CD4-positive, alpha-beta T cell (primary cell): Measurements from ENCODE around the gene SPDYE3. TPM values are rescaled to one million over a fixed set of nuclear protein-coding genes. Genes with fewer than 3 reads are reported as not detected.
"Not testable (repeated sequence)": the region's sequence is repeated elsewhere in the genome, so short reads cannot be mapped to it uniquely, and the experiment has no call there.

Experiments used
- ATAC-seq: fragments of 200-7000 bp; cut with Tn5 transposase; one replicate; pipeline ENCODE4 v1.10.0; 2022; ENCODE audit warnings: mild to moderate bottlenecking; ENCODE audit not compliant: poor library complexity
- CTCF ChIA-PET: fragments of 350-600 bp; sonication (Branson Sonifier 250); formaldehyde crosslinking; loops from one replicate; lab custom pipeline; 2021; ENCODE audit warnings: antibody characterized with exemption, inconsistent platforms; lab: Charles Lee
- POLR2A ChIA-PET: fragments of 350-600 bp; sonication (Branson Sonifier 250); formaldehyde crosslinking; loops from one replicate; lab custom pipeline; 2021; ENCODE audit warnings: antibody characterized with exemption, inconsistent platforms; lab: Charles Lee
- DNase-seq, 14 experiments: peaks; one replicate each; pipeline ENCODE4 v3.0.0-alpha.2; 2013 to 2020; ENCODE audit warnings: mixed read lengths in 2 of 14
- H3K27ac ChIP-seq, 2 donors: one replicate each; pipeline versions ENCODE4 v1.5.1 to v1.7.0; 2013; ENCODE audit warnings: low read length in 2 of 2, low read depth in 1 of 2, mild to moderate bottlenecking in 1 of 2
- H3K27me3 ChIP-seq, 2 experiments: 1 replicate in 1 of 2; 2 replicates in 1 of 2; pipeline versions ENCODE4 v1.6.1 to v1.7.0; 2013; ENCODE audit warnings: low read length in 2 of 2, control low read depth in 1 of 2, mild to moderate bottlenecking in 1 of 2, moderate library complexity in 1 of 2; ENCODE audit not compliant: insufficient read depth in 2 of 2, control insufficient read depth in 1 of 2
- H3K36me3 ChIP-seq: one replicate; pipeline ENCODE4 v1.6.1; 2013; ENCODE audit warnings: low read length, control low read depth; ENCODE audit not compliant: insufficient read depth
- H3K4me1 ChIP-seq: one replicate; pipeline ENCODE4 v1.6.1; 2013; ENCODE audit warnings: low read length, control low read depth; ENCODE audit not compliant: insufficient read depth
- H3K4me3 ChIP-seq: one replicate; pipeline ENCODE4 v1.5.1; 2013; ENCODE audit warnings: mild to moderate bottlenecking, low read length, moderate library complexity
- H3K9me3 ChIP-seq, 2 experiments: 1 replicate in 1 of 2; 2 replicates in 1 of 2; pipeline versions ENCODE4 v1.6.1 to v1.7.0; 2013; ENCODE audit warnings: low read length in 2 of 2, mild to moderate bottlenecking in 2 of 2, control low read depth in 1 of 2, moderate library complexity in 1 of 2; ENCODE audit not compliant: control insufficient read depth in 1 of 2, insufficient read depth in 1 of 2
- H3K27ac Mint-ChIP-seq: one replicate; pipeline ENCODE4 v1.8.0; 2020; ENCODE audit warnings: mixed read lengths
- H3K27me3 Mint-ChIP-seq: one replicate; pipeline ENCODE4 v1.8.0; 2021; ENCODE audit warnings: mixed read lengths
- H3K36me3 Mint-ChIP-seq: one replicate; pipeline ENCODE4 v1.8.0; 2021; ENCODE audit warnings: low read depth, mixed read lengths
- H3K4me1 Mint-ChIP-seq: one replicate; pipeline ENCODE4 v1.8.0; 2021; ENCODE audit warnings: low read depth, mixed read lengths
- H3K4me3 Mint-ChIP-seq: one replicate; pipeline ENCODE4 v1.8.0; 2020; ENCODE audit warnings: mild to moderate bottlenecking, mixed read lengths
- H3K9me3 Mint-ChIP-seq: one replicate; pipeline ENCODE4 v1.8.0; 2020; ENCODE audit warnings: mixed read lengths
- intact Hi-C, 2 experiments: fragments of 100-400 bp; cut with DNase I in 1 of 2; cut with micrococcal nuclease in 1 of 2; formaldehyde crosslinking; loops; one replicate each; pipeline versions ENCODE4 v1.15.1 to v1.9.0; 2023 to 2025; cut with DNase I, micrococcal nuclease
- total RNA-seq, 174 experiments: library from RNA in 2 of 174; stranded (reverse) in 2 of 174; gene quantifications; one replicate each; pipeline ENCODE4 v1.2.3 and lab custom pipeline; 2021 to 2026
- TF ChIP-seq, protein P1 (sequence below): fragments of 200-600 bp; IDR thresholded peaks from one replicate; pipeline ENCODE4 v1.8.0; 2022; ENCODE audit warnings: antibody characterized with exemption, mild to moderate bottlenecking

The SPDYE3 gene
- total RNA-seq, 2 experiments from 2014 or later, result not detected

DNA sequence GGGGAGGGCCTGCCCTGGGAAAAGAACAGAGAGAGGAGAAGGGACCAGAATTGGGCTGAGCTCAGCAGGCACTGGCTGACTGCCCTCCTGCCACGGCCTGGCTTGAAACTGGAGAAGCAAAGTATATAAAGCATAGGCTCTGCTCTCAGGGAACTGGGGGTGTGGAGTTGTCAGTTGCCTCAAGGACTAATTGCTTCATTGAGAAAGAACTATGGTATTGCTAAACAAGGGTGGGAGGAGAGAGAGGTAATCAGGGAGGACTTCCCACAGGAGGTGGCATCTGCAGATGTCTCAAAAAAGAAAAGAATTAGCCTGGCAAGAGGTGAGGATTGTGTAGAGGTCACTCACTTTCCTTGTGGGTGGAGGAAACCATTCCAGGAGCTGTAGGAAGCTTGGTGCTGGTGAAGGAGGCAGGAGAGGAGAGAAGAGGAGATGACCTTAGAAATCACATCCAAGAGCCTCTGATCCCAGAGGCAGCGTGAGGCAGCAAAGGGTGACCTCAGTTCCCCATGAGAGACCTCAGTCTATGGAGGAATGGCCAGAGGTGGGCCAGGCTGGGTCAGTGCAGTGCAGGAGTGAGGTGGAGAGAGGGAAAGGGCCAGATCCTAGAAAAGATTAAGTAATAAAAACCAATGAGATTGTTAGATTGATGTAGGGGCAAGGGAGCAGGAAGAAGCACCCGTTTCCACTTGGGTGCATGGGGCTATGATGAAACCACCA is 52.8 kb downstream of the SPDYE3 start:
- CTCF ChIA-PET, result no interaction called here
- Histone ChIP-seq H3K4me1 (peaks cover under 1% of the 10 kb centered on the region), H3K27me3 (no peaks in the 10 kb centered on the region), H3K4me3 (no peak overlapping the region), H3K9me3 (no peaks in the 10 kb centered on the region), H3K36me3 (peaks cover 66% of the 10 kb centered on the region), H3K27ac (no peak overlapping the region)
- Mint-ChIP-seq H3K36me3 (peaks cover 79% of the 10 kb centered on the region), H3K4me3 (no peak overlapping the region), H3K27me3 (no peaks in the 10 kb centered on the region), H3K27ac (peak overlapping the region; percentile 58), H3K4me1 (no peaks in the 10 kb centered on the region), H3K9me3 (no peaks in the 10 kb centered on the region)
- ATAC-seq (no peak), DNase-seq (no peak)
- intact Hi-C loops, result no loop called here
- TF ChIP-seq, protein P1, sequence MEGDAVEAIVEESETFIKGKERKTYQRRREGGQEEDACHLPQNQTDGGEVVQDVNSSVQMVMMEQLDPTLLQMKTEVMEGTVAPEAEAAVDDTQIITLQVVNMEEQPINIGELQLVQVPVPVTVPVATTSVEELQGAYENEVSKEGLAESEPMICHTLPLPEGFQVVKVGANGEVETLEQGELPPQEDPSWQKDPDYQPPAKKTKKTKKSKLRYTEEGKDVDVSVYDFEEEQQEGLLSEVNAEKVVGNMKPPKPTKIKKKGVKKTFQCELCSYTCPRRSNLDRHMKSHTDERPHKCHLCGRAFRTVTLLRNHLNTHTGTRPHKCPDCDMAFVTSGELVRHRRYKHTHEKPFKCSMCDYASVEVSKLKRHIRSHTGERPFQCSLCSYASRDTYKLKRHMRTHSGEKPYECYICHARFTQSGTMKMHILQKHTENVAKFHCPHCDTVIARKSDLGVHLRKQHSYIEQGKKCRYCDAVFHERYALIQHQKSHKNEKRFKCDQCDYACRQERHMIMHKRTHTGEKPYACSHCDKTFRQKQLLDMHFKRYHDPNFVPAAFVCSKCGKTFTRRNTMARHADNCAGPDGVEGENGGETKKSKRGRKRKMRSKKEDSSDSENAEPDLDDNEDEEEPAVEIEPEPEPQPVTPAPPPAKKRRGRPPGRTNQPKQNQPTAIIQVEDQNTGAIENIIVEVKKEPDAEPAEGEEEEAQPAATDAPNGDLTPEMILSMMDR, result no peak
- POLR2A ChIA-PET, result no interaction called here

DNA sequence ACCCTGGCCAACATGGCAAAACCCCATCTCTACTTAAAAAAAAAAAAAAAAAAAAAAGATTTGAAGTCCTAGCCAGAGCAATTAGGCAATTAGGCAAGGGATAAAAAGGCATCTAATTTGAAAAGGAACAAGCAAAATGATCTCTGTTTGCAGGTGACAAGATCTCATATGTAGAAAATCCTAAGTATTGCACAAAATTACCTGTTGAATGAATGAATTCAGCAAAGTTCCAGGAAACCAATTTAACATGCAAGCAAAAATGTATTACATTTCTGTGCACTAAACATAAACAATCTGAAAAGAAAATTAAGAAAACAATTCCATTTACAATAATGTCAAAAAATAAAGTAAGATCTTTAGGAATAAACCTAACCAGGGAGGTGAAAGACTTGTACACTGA is 55.6 kb downstream of the SPDYE3 start:
- DNase-seq (no peak), ATAC-seq (no peak)
- TF ChIP-seq, protein P1, result no peak
- Mint-ChIP-seq H3K4me1 (peaks cover 9% of the 10 kb centered on the region), H3K27me3 (no peaks in the 10 kb centered on the region), H3K9me3 (no peaks in the 10 kb centered on the region), H3K36me3 (peaks cover 72% of the 10 kb centered on the region), H3K27ac (peak overlapping the region; percentile 39), H3K4me3 (no peak overlapping the region)
- Histone ChIP-seq H3K36me3 (peaks cover 39% of the 10 kb centered on the region), H3K27me3 (no peaks in the 10 kb centered on the region), H3K4me1 (peaks cover 18% of the 10 kb centered on the region), H3K4me3 (no peak overlapping the region), H3K27ac (no peak overlapping the region), H3K9me3 (no peaks in the 10 kb centered on the region)
- intact Hi-C loops, result no loop called here
- POLR2A ChIA-PET, result no interaction called here
- CTCF ChIA-PET, result no interaction called here

DNA sequence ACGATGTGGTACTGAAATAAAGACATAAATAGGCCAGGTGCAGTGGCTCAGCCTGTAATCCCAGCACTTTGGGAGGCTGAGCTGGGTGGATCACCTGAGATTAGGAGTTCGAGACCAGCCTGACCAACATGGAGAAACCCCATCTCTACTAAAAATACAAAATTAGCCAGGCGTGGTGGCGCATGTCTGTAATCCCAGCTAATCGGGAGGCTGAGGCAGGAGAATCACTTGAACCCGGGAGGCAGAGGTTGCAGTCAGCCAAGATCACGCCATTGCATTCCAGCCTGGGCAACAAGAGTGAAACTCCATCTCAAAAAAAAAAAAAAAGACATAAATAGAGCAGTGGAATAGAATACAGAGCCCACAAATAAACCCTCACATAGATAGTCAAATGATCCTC is 56.3 kb downstream of the SPDYE3 start:
- H3K9me3 Mint-ChIP-seq, POLR2A ChIA-PET, H3K27me3 Mint-ChIP-seq, intact Hi-C loops, H3K9me3 ChIP-seq, H3K27ac ChIP-seq, H3K4me3 Mint-ChIP-seq, ATAC-seq, H3K27me3 ChIP-seq, DNase-seq, CTCF ChIA-PET, H3K4me3 ChIP-seq: not testable (repeated sequence)
- peaks cover 18% of the 10 kb centered on the region for H3K4me1 ChIP-seq
- H3K36me3 ChIP-seq, result peaks cover 32% of the 10 kb centered on the region
- peak overlapping the region; percentile 47 for H3K27ac Mint-ChIP-seq
- H3K36me3 Mint-ChIP-seq, result peaks cover 68% of the 10 kb centered on the region
- H3K4me1 Mint-ChIP-seq, result peaks cover 14% of the 10 kb centered on the region

DNA sequence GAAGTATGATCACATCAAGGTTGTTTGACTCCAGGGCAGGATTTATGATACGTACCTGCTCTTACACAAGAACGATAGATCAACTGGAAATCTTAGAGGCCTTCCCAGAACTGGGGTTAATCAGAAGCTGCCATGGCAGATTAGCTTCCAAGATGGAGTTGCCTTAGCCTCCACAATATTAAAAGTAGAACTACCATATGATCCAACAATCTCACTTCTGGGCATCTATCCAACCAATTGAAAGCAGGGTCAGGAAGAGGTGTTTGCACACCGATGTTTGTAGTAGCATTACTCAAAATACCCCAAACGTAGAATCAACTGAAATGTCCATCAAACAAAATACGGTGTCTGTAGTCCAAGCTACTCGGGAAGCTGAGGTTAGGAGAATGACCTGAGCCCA is 57.0 kb downstream of the SPDYE3 start:
- Mint-ChIP-seq H3K27me3 (no peaks in the 10 kb centered on the region), H3K4me3 (no peak overlapping the region), H3K4me1 (peaks cover 17% of the 10 kb centered on the region), H3K9me3 (no peaks in the 10 kb centered on the region), H3K36me3 (peaks cover 62% of the 10 kb centered on the region), H3K27ac (peak overlapping the region; percentile 47)
- Histone ChIP-seq H3K4me1 (peaks cover 18% of the 10 kb centered on the region), H3K27ac (no peak overlapping the region), H3K9me3 (no peaks in the 10 kb centered on the region), H3K27me3 (no peaks in the 10 kb centered on the region), H3K36me3 (peaks cover 25% of the 10 kb centered on the region), H3K4me3 (no peak overlapping the region)
- DNase-seq, result no peak
- intact Hi-C loops, result no loop called here
- CTCF ChIA-PET, result no interaction called here
- TF ChIP-seq, protein P1, result no peak
- no peak for ATAC-seq
- POLR2A ChIA-PET, result no interaction called here

DNA sequence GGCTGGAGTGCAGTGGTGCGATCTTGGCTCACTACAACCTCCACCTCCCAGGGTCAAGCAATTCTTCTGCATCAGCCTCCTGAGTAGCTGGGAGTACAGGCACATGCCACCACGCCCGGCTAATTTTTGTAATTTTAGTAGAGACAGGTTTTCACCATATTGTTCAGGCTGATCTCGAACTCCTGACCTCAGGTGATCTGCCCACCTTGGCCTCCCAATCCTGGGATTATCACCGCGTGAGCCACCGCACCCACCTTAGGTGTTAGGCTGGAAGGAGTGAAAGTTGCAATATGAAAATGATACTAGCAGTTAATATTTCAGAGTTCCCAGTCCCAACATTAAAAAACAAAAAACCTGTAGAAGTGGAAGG is 58.5 kb downstream of the SPDYE3 start:
- H3K36me3 Mint-ChIP-seq, result peaks cover 50% of the 10 kb centered on the region
- CTCF ChIA-PET, result interaction anchor here (0.7 kb wide), 1 partner anchor 22 kb away, joined by 3 read pairs; no protein-coding TSS in a partner anchor
- peaks cover 18% of the 10 kb centered on the region for H3K4me1 ChIP-seq
- H3K4me3 Mint-ChIP-seq, H3K27ac ChIP-seq, H3K4me3 ChIP-seq, intact Hi-C loops, DNase-seq, H3K27me3 Mint-ChIP-seq, POLR2A ChIA-PET, H3K27me3 ChIP-seq, H3K9me3 Mint-ChIP-seq, H3K9me3 ChIP-seq, ATAC-seq: not testable (repeated sequence)
- H3K27ac Mint-ChIP-seq, result peak overlapping the region; percentile 66
- H3K36me3 ChIP-seq, result peaks cover 14% of the 10 kb centered on the region
- H3K4me1 Mint-ChIP-seq, result peaks cover 17% of the 10 kb centered on the region
